ENCODE measurements around the gene MYBL2. TPM values are rescaled to one million over a fixed set of nuclear protein-coding genes. Genes with fewer than 3 reads are reported as not detected.
"Not testable (repeated sequence)": the region's sequence is repeated elsewhere in the genome, so short reads cannot be mapped to it uniquely, and the experiment has no call there.

MYBL2 gene
- total RNA-seq, 1 experiment from 2014 or later, result 138 TPM

DNA sequence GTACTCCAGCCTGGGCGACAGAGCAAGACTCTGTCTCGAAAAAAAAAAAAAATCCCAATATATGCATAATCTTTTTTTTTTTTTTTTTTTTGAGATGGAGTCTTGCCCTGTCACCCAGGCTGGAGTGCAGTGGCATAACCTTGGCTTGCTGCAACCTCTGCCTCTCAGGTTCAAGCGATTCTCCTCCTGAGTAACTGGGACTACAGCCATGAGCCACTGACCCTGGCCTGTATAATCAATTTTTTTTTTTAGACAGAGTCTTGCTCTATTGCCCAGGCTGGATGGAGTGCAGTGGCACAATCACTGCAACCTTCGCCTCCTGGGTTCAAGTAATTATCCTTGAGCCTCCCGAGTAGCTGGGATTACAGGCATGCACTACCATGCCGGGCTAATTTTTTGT lies 11.7 kb upstream of the MYBL2 start:
- H3K27me3 ChIP-seq (ENCODE audit: control insufficient read depth, insufficient read depth, low read length); H3K9me3 ChIP-seq (ENCODE audit: control insufficient read depth, insufficient read depth, low read depth, low read length); H3K4me1 ChIP-seq (ENCODE audit: control insufficient read depth, insufficient read depth, low read length); DNase-seq (ENCODE audit: low read depth, low spot score); ATAC-seq; CTCF ChIA-PET; in situ Hi-C loops (cut with HindIII; ENCODE audit: low pct_unique_long_range_greater_than_20kb, low sequenced_read_pairs); H3K27ac ChIP-seq (ENCODE audit: low read length); BruUV-seq (replicated peaks); POLR2A ChIA-PET; H3K4me3 ChIP-seq (ENCODE audit: low read depth in 2 of 2, low read length in 2 of 2); intact Hi-C loops (cut with micrococcal nuclease; ENCODE audit: unreplicated experiment); H3K36me3 ChIP-seq (ENCODE audit: control insufficient read depth, insufficient read depth, low read length): not testable (repeated sequence)

DNA sequence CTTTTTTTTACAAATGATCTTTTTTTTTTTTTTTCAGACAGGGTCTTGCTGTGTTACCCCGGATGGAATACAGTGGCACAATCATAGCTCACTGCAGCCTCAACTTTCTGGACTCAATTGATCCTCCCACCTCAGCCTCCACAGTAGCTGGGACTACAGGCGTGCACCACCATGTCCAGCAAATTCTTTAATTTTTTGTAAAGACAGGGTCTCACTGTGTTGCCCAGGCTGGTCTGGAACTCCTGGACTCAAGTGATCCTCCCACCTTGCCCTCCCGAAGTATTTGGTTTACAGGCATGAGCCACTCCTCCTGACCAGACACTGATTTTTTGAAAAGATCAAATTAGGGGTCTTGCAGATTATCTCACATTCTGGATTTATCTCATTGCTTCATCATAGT lies 11.0 kb upstream of the MYBL2 start:
- intact Hi-C loops (cut with micrococcal nuclease; ENCODE audit: unreplicated experiment) (no loop called here), in situ Hi-C loops (cut with HindIII; ENCODE audit: low pct_unique_long_range_greater_than_20kb, low sequenced_read_pairs) (no loop called here)
- no peak for TF ChIP-seq SIN3A (IDR thresholded peaks at IDR 0.05; ENCODE audit: borderline replicate concordance, insufficient read depth, low read depth, low read length)
- no peak for TF ChIP-seq POLR2AphosphoS5 (IDR thresholded peaks at IDR 0.05; ENCODE audit: low read depth, low read length)
- TF ChIP-seq, protein P1, sequence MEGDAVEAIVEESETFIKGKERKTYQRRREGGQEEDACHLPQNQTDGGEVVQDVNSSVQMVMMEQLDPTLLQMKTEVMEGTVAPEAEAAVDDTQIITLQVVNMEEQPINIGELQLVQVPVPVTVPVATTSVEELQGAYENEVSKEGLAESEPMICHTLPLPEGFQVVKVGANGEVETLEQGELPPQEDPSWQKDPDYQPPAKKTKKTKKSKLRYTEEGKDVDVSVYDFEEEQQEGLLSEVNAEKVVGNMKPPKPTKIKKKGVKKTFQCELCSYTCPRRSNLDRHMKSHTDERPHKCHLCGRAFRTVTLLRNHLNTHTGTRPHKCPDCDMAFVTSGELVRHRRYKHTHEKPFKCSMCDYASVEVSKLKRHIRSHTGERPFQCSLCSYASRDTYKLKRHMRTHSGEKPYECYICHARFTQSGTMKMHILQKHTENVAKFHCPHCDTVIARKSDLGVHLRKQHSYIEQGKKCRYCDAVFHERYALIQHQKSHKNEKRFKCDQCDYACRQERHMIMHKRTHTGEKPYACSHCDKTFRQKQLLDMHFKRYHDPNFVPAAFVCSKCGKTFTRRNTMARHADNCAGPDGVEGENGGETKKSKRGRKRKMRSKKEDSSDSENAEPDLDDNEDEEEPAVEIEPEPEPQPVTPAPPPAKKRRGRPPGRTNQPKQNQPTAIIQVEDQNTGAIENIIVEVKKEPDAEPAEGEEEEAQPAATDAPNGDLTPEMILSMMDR (IDR thresholded peaks at IDR 0.05), result no peak
- no peak for TF ChIP-seq TCF7L2 (IDR thresholded peaks at IDR 0.05; ENCODE audit: low read depth, low read length)
- TF ChIP-seq, protein P2, sequence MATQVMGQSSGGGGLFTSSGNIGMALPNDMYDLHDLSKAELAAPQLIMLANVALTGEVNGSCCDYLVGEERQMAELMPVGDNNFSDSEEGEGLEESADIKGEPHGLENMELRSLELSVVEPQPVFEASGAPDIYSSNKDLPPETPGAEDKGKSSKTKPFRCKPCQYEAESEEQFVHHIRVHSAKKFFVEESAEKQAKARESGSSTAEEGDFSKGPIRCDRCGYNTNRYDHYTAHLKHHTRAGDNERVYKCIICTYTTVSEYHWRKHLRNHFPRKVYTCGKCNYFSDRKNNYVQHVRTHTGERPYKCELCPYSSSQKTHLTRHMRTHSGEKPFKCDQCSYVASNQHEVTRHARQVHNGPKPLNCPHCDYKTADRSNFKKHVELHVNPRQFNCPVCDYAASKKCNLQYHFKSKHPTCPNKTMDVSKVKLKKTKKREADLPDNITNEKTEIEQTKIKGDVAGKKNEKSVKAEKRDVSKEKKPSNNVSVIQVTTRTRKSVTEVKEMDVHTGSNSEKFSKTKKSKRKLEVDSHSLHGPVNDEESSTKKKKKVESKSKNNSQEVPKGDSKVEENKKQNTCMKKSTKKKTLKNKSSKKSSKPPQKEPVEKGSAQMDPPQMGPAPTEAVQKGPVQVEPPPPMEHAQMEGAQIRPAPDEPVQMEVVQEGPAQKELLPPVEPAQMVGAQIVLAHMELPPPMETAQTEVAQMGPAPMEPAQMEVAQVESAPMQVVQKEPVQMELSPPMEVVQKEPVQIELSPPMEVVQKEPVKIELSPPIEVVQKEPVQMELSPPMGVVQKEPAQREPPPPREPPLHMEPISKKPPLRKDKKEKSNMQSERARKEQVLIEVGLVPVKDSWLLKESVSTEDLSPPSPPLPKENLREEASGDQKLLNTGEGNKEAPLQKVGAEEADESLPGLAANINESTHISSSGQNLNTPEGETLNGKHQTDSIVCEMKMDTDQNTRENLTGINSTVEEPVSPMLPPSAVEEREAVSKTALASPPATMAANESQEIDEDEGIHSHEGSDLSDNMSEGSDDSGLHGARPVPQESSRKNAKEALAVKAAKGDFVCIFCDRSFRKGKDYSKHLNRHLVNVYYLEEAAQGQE (IDR thresholded peaks at IDR 0.05; ENCODE audit: insufficient read depth in 1 of 2, low read depth in 2 of 2, low read length in 1 of 2), result no peak
- no peaks in the 10 kb centered on the region for H3K9me3 ChIP-seq (ENCODE audit: control insufficient read depth, insufficient read depth, low read depth, low read length)
- ATAC-seq (no peak), DNase-seq (ENCODE audit: low read depth, low spot score) (no peak)
- H3K4me3 ChIP-seq (ENCODE audit: low read depth in 2 of 2, low read length in 2 of 2), result no peak overlapping the region
- CTCF ChIA-PET, result interaction anchor here (0.6 kb wide), 1 partner anchor 9 kb away, joined by 5 read pairs; no protein-coding TSS in a partner anchor
- H3K4me1 ChIP-seq (ENCODE audit: control insufficient read depth, insufficient read depth, low read length), result 0 out of 2 replicates have a peak, but pooled peaks cover 5% of the 10 kb centered on the region
- H3K36me3 ChIP-seq (ENCODE audit: control insufficient read depth, insufficient read depth, low read length), result no peaks in the 10 kb centered on the region; the same call in 1 of the 2 replicates
- POLR2A ChIA-PET, result no interaction called here
- no peaks in the 10 kb centered on the region for H3K27me3 ChIP-seq (ENCODE audit: control insufficient read depth, insufficient read depth, low read length)
- H3K27ac ChIP-seq (ENCODE audit: low read length), result no peak overlapping the region
- no TSS peak for BruUV-seq (replicated peaks)

DNA sequence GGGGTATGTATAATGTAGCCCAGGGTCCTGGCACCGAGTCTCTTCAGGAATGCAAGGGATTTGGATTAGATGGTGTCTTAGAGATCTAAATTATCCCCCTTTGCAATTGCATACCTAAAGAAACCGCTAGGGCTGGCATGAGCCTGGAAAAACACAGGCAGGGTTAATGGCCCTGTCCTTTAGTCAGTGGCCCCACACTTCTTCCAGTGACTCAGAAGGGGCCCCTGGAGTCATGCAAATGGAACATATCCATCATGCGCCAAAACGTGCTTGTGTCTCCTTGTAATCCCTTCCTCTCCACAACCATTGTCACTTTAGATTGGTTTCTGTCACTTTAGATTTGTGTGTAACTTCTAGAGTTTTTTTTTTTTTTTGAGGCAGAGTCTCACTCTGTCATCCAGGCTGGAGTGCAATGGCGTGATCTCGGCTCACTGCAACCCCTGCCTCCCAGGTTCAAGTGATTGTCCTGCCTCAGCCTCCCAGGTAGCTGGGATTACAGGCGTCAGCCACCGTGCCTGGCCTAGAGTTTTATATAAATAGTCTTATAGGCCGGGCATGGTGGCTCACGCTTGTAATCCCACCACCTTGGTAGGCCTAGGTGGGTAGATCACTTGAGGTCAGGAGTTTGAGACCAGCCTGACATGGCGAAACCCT lies 8.7 kb upstream of the MYBL2 start:
- peak; percentile 62 for ATAC-seq

More for the DNA sequence above, 8.7 kb upstream of the MYBL2 start:
- Histone ChIP-seq H3K9me3 (ENCODE audit: control insufficient read depth, insufficient read depth, low read depth, low read length) (no peaks in the 10 kb centered on the region), H3K4me3 (ENCODE audit: low read depth in 2 of 2, low read length in 2 of 2) (peak overlapping the region; percentile 85 to 93), H3K4me1 (ENCODE audit: control insufficient read depth, insufficient read depth, low read length) (0 out of 2 replicates have a peak, but pooled peaks cover 5% of the 10 kb centered on the region), H3K36me3 (ENCODE audit: control insufficient read depth, insufficient read depth, low read length) (no peaks in the 10 kb centered on the region; the same call in 1 of the 2 replicates), H3K27ac (ENCODE audit: low read length) (peak overlapping the region; percentile 73), H3K27me3 (ENCODE audit: control insufficient read depth, insufficient read depth, low read length) (no peaks in the 10 kb centered on the region)
- intact Hi-C loops (cut with micrococcal nuclease; ENCODE audit: unreplicated experiment) (no loop called here), in situ Hi-C loops (cut with HindIII; ENCODE audit: low pct_unique_long_range_greater_than_20kb, low sequenced_read_pairs) (no loop called here)
- CTCF ChIA-PET, result no interaction called here
- BruUV-seq (replicated peaks), result no TSS peak
- POLR2A ChIA-PET, result interaction anchor here (0.7 kb wide), 1 partner anchor 96 kb away, joined by 6 read pairs; no protein-coding TSS in a partner anchor
- TF ChIP-seq, protein P2 (IDR thresholded peaks at IDR 0.05; ENCODE audit: insufficient read depth in 1 of 2, low read depth in 2 of 2, low read length in 1 of 2), result no peak
- TF ChIP-seq SIN3A (IDR thresholded peaks at IDR 0.05; ENCODE audit: borderline replicate concordance, insufficient read depth, low read depth, low read length), result no peak
- TF ChIP-seq, protein P1 (IDR thresholded peaks at IDR 0.05), result no peak
- no peak for TF ChIP-seq POLR2AphosphoS5 (IDR thresholded peaks at IDR 0.05; ENCODE audit: low read depth, low read length)
- TF ChIP-seq TCF7L2 (IDR thresholded peaks at IDR 0.05; ENCODE audit: low read depth, low read length), result no peak
- no peak for DNase-seq (ENCODE audit: low read depth, low spot score)
